GM12801 (cell line): ENCODE measurements around the gene KLHL3.

Experiments
- TF ChIP-seq, protein P1 (sequence below): IDR thresholded peaks from one replicate; pipeline ENCODE4 v1.5.1; 2011; ENCODE audit warnings: control low read depth; ENCODE audit not compliant: insufficient read length; ENCODE audit errors: extremely low read depth

Gene KLHL3

DNA sequence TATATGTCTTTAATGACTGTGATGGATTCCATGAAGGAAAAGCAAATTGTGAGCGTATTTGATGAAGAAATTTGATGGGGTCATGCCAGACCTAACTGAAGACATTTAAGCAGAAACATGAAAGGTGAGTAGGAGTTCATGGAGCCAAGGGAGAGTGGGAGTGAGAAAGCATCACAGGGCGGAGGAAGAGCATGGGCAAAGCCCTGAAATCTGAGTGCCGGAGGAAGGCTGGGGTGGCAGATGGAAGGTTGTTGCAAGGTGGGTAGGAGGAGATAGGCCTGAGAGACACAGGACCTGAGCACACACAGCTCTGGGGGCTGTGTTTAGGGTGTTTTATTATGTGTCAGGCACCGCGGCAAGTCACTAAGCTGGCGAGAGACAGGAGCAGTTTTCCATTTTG lies 136.4 kb downstream of the KLHL3 start:
- TF ChIP-seq, protein P1, sequence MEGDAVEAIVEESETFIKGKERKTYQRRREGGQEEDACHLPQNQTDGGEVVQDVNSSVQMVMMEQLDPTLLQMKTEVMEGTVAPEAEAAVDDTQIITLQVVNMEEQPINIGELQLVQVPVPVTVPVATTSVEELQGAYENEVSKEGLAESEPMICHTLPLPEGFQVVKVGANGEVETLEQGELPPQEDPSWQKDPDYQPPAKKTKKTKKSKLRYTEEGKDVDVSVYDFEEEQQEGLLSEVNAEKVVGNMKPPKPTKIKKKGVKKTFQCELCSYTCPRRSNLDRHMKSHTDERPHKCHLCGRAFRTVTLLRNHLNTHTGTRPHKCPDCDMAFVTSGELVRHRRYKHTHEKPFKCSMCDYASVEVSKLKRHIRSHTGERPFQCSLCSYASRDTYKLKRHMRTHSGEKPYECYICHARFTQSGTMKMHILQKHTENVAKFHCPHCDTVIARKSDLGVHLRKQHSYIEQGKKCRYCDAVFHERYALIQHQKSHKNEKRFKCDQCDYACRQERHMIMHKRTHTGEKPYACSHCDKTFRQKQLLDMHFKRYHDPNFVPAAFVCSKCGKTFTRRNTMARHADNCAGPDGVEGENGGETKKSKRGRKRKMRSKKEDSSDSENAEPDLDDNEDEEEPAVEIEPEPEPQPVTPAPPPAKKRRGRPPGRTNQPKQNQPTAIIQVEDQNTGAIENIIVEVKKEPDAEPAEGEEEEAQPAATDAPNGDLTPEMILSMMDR = no peak

DNA sequence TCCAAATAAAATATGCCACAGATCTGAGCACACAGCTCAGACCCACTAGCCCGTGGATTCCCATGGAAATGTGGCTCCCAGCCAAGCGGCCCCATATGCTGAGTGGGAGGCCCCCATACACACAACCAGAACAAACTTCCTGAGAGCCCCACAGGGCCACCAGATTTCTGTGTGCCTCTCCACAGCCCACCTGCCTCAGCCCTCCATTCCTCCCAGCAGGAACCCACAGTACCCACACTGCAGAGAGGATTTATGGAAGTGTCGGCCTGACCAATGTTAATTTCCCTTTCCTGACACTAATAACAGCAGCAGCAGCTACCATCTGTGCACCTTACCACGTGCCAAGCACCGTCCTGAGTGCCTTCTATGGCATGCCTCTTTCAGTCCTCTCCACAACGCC lies 137.5 kb downstream of the KLHL3 start:
- TF ChIP-seq, protein P1 = no peak

DNA sequence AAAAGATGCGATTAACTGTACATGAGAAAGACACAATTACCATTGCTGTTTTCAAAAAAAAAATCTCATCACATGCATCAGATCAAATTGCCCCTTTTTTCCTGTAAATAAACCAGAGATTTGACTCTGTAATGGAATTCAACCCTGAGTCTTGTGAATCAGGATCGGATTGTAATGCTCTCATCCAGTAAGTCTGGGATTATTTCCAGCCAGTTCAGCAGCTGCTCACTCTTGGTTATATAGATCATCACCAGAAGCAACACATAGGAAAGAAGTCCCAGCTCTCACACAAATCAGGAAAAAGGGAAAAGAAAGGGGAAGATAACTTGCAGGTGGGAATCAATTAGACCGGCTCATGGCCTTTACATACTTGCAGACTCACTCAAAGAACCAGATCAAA lies 138.9 kb downstream of the KLHL3 start:
- TF ChIP-seq, protein P1 = no peak

DNA sequence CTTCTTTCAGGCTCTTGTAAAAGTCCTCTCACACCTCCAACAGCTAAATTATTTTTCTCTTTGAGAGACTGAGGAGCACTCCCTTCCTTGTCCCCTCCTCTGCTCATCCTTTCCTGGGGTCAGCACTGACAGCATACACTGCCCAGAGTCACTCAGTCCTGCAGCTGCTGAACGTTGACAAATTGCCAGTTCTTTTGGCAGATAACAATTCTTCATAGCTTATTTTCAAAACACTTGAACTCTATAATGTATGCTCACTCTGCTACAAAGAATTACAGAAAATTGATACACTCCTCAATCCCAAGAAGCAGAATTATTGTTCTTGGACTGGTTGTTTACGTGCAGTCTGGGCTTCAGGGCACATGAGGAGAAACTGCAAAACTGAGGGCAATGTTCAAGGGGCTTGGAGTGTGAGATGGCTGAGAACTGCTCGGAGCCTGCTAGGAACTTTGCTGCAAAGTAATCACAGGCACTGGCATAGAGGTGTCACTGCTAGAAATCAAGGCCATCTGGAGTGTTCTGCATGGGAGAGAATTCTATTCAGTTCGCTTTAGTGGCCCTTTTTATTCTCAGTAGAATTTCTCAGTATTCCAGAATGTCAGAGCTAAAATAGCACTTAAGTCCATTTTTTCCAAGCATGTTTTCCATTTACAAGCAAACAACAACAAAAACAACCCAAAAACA lies 140.4 kb downstream of the KLHL3 start:
- TF ChIP-seq, protein P1 = no peak

DNA sequence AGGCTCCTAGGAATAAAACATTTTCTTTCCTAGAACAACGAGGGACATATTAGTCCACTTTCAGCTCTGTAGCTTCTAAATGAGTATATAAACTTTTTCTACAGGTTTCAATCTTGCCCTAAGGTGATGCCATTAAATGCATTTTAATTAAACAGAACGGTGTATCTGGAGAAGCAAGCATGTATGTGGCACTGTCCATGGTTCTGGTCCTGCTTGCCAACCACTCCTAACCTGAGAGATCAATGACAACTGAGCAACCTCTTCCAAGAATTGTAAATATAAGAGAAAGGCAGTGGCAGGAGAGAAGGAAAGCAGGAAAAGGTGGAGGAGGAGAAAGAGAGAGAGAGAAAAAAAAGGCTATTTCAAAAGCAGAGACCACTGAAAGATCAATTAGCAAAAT lies 141.2 kb downstream of the KLHL3 start:
- TF ChIP-seq, protein P1 = no peak

DNA sequence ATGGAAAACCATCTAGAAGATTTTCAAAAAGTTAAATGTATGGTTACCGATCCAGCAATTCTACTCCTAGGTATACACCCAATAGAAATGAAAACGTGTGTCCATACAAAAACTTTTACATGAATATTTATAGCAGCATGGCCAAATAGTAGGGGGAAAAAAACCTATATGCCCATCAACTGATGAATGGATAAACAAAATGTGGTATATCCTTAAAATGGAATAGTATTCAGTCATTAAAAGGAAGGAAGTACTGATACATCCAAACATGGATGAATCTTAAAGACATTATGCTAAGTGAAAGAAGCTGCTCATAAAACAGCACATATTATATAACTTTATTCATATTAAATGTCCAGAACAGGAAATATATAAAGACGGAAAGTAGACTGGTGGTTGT lies 143.6 kb downstream of the KLHL3 start:
- TF ChIP-seq, protein P1 = no peak

DNA sequence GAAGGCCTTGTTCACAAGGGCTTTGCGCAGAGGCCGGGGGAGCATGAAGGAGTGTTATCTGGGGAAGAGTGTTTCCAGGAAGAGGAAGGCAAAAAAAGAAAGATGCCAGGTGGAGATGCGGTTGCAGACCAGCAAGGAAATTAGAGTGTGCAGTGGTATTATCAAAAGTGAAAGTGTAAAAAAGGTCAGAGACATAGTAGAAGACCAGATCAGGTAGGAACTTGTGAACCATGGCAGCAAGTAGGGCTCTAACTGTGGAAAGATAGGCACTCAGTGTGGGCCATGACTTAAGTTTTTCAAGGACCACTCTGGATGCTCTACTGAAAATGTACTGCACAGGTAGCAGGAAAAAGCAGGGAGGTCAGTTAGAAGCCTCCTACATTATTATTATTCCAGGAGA lies 146.7 kb downstream of the KLHL3 start:
- TF ChIP-seq, protein P1 = no peak
